ENCODE data around the gene BCOR. TPM values are rescaled to one million over a fixed set of nuclear protein-coding genes. Genes with fewer than 3 reads are reported as not detected.

Gene BCOR
- total and polyA plus RNA-seq, 2 of the 13 experiments (the other 11 are each of a cell fraction or from before 2014, with no cell fraction given) = 14.3 to 15.2 TPM

DNA sequence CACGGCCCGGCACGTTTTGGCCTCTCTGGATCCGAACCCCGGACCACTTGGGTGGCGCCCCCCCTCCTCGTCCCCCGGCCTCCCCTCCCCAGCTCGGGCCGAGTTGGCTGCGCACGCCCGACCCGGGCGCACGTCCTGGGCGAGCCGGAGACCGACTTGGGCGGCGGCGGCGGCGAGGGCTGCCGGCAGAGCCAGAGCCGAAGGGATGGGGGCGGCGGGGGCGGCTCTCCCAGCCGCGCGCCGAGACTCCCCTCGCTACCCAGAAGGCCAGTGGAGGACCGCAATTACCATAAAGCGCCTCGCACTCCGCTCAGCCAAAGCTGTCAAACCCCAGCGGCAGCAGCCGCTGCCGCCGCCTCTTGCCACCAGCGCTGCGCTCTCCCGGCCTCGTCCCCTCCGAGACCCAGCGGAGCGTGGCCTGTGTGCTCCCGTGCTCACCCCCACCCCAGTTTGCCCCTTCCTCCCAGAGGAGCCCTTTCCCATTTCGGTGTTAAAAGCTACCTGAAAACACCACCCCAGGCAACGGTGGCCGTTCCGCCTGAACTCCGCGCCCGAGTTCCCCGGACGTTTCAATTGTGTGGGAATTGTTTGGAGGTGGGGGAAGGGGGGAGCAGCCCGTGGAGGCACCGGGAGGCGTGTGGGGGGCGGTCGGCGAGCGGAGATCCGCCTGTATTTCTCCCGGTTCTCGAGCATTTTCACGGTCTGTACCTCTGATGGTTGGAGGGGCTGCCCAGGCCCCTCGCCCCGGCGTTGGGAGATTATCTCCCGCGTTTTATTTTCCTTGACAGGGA lies 701 bp upstream of the BCOR start (continued):
- TF ChIP-seq AHDC1 (CRISPR knock-in tag; IDR thresholded peaks at IDR 0.05; ENCODE audit: borderline replicate concordance) (no peak), IKZF4 (CRISPR knock-in tag; IDR thresholded peaks at IDR 0.05; ENCODE audit: borderline replicate concordance, low read depth, not compliant biosample characterization) (peak; percentile 14), ZNF543 (CRISPR knock-in tag; IDR thresholded peaks at IDR 0.05) (no peak), MED1 (CRISPR knock-in tag; IDR thresholded peaks at IDR 0.05) (no peak), SMYD3 (CRISPR knock-in tag; IDR thresholded peaks at IDR 0.05) (no peak), HNRNPK (IDR thresholded peaks at IDR 0.05; ENCODE audit: low read depth, low read length, poor library complexity, severe bottlenecking) (peak; percentile 24), MBNL3 (CRISPR knock-in tag; conservative IDR thresholded peaks at IDR 0.05) (no peak), RORA (CRISPR knock-in tag; IDR thresholded peaks at IDR 0.05) (no peak), ZFX (CRISPR knock-in tag; IDR thresholded peaks at IDR 0.05; ENCODE audit: low read depth) (peak; percentile 9; the same call in 1 of the 2 replicates), ZNF12 (CRISPR knock-in tag; IDR thresholded peaks at IDR 0.05) (no peak), ELF4 (CRISPR knock-in tag; IDR thresholded peaks at IDR 0.05; ENCODE audit: borderline replicate concordance) (no peak), ZMYM3 (CRISPR knock-in tag; IDR thresholded peaks at IDR 0.05) (no peak), ZNF17 (CRISPR knock-in tag; IDR thresholded peaks at IDR 0.05) (no peak), ZNF501 (CRISPR knock-in tag; IDR thresholded peaks at IDR 0.05) (no peak), RARA (CRISPR knock-in tag; IDR thresholded peaks at IDR 0.05) (no peak), ATF7 (IDR thresholded peaks at IDR 0.05) (no peak), ATF7 (CRISPR knock-in tag; IDR thresholded peaks at IDR 0.05) (no peak), MAF1 (CRISPR knock-in tag; IDR thresholded peaks at IDR 0.05; ENCODE audit: borderline replicate concordance) (no peak), AGO2 (optimal IDR thresholded peaks at IDR 0.05; ENCODE audit: low read depth, low read length) (peak; percentile 56), HNRNPLL (IDR thresholded peaks at IDR 0.05; ENCODE audit: low read depth, low read length, poor library complexity, severe bottlenecking) (peak; percentile 73)
- TF ChIP-seq, protein P1, sequence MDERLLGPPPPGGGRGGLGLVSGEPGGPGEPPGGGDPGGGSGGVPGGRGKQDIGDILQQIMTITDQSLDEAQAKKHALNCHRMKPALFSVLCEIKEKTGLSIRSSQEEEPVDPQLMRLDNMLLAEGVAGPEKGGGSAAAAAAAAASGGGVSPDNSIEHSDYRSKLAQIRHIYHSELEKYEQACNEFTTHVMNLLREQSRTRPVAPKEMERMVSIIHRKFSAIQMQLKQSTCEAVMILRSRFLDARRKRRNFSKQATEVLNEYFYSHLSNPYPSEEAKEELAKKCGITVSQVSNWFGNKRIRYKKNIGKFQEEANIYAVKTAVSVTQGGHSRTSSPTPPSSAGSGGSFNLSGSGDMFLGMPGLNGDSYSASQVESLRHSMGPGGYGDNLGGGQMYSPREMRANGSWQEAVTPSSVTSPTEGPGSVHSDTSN (CRISPR knock-in tag; IDR thresholded peaks at IDR 0.05) = no peak
- TF ChIP-seq, protein P2, sequence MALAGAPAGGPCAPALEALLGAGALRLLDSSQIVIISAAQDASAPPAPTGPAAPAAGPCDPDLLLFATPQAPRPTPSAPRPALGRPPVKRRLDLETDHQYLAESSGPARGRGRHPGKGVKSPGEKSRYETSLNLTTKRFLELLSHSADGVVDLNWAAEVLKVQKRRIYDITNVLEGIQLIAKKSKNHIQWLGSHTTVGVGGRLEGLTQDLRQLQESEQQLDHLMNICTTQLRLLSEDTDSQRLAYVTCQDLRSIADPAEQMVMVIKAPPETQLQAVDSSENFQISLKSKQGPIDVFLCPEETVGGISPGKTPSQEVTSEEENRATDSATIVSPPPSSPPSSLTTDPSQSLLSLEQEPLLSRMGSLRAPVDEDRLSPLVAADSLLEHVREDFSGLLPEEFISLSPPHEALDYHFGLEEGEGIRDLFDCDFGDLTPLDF (CRISPR knock-in tag; IDR thresholded peaks at IDR 0.05) = no peak
- TF ChIP-seq, protein P3, sequence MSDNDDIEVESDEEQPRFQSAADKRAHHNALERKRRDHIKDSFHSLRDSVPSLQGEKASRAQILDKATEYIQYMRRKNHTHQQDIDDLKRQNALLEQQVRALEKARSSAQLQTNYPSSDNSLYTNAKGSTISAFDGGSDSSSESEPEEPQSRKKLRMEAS (IDR thresholded peaks at IDR 0.05) = 0 out of 2 replicates have a peak, but pooled peaks have one; percentile 19
